Neutrophil (primary cell): ENCODE measurements around the gene HOXC10.
A peak's percentile ranks its signal among the peaks of the same experiment; 100 is the strongest.

Source experiments
- H3K27ac ChIP-seq: fragments of 200-600 bp; sonication (generic); 2 replicates; pipeline ENCODE4 v1.5.1; 2016; ENCODE audit warnings: mild to moderate bottlenecking, moderate library complexity
- H3K27me3 ChIP-seq: fragments of 200-600 bp; sonication (generic); 2 replicates; pipeline ENCODE4 v1.6.0; 2016; ENCODE audit warnings: mild to moderate bottlenecking
- H3K36me3 ChIP-seq: fragments of 200-600 bp; sonication (generic); 2 replicates; pipeline ENCODE4 v1.5.1; 2017
- H3K4me1 ChIP-seq, 2 experiments: fragments of 200-600 bp in 1 of 2; sonication (generic) in 1 of 2; 1 replicate in 1 of 2; 2 replicates in 1 of 2; pipeline versions ENCODE4 v1.5.1 to v1.6.1; 2013 to 2016; ENCODE audit warnings: low read depth in 1 of 2, low read length in 1 of 2, mild to moderate bottlenecking in 1 of 2, moderate library complexity in 1 of 2; ENCODE audit not compliant: control insufficient read depth in 1 of 2, insufficient read depth in 1 of 2
- H3K4me3 ChIP-seq, 2 experiments: fragments of 200-600 bp in 1 of 2; sonication (generic) in 1 of 2; 1 replicate in 1 of 2; 2 replicates in 1 of 2; pipeline ENCODE4 v1.5.1; 2013 to 2016; ENCODE audit warnings: low read depth in 1 of 2, low read length in 1 of 2, mild to moderate bottlenecking in 1 of 2, moderate library complexity in 1 of 2
- H3K9me3 ChIP-seq: fragments of 200-600 bp; sonication (generic); 2 replicates; pipeline ENCODE4 v1.5.1; 2016
- TF ChIP-seq, protein P1 (sequence below): fragments of 200-600 bp; sonication (generic); IDR thresholded peaks from 2 replicates; pipeline ENCODE4 v1.5.1; 2016; ENCODE audit warnings: antibody characterized with exemption

The HOXC10 gene

DNA sequence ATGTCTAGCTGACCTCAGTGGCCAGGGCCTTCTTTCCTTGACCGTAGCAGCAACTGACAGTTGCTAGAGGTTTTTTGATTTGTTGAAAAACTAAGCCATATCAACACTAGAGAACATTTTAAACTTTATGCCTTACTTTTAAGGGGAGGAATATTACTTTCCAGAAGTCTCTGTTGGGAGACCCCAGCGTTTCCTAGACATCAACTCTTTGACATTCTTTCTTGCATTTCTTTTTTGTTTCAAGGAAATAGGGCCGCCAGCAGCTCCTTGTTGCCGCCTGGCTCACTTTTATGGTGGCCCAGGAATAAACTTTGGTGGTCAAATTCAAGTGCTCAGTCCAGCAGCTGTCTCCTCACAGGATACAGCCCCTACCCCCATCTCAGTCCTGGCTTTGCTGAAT, 14.5 kb upstream of the HOXC10 start:
- Histone ChIP-seq H3K27ac (no peak overlapping the region), H3K4me1 (peaks cover 0 to 22% of the 10 kb centered on the region in 2 experiments), H3K9me3 (no peaks in the 10 kb centered on the region), H3K27me3 (peaks cover 100% of the 10 kb centered on the region), H3K36me3 (no peaks in the 10 kb centered on the region), H3K4me3 (no peak overlapping the region)
- TF ChIP-seq, protein P1, sequence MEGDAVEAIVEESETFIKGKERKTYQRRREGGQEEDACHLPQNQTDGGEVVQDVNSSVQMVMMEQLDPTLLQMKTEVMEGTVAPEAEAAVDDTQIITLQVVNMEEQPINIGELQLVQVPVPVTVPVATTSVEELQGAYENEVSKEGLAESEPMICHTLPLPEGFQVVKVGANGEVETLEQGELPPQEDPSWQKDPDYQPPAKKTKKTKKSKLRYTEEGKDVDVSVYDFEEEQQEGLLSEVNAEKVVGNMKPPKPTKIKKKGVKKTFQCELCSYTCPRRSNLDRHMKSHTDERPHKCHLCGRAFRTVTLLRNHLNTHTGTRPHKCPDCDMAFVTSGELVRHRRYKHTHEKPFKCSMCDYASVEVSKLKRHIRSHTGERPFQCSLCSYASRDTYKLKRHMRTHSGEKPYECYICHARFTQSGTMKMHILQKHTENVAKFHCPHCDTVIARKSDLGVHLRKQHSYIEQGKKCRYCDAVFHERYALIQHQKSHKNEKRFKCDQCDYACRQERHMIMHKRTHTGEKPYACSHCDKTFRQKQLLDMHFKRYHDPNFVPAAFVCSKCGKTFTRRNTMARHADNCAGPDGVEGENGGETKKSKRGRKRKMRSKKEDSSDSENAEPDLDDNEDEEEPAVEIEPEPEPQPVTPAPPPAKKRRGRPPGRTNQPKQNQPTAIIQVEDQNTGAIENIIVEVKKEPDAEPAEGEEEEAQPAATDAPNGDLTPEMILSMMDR = no peak

DNA sequence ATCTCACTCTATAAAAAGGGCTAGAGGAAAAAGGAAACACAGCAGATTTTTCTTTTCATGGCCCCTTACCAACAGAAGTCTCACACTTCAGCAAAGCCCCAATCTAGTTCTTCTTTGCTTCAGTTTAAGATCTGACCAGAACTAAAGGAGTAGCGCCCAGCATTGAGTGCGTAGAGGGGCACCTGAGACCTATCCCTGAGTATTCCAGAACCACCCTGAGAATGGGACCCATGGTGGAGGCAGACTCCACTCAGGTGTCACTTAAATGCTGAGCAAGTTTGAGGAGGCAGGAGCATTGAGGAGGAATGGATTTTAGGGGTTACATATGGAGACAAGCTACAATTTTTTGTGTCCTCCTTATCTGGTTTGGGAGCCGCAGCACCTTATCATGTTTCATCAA, 13.8 kb upstream of the HOXC10 start:
- TF ChIP-seq, protein P1 = no peak
- Histone ChIP-seq H3K36me3 (no peaks in the 10 kb centered on the region), H3K27ac (no peak overlapping the region), H3K4me3 (no peak overlapping the region), H3K27me3 (peaks cover 100% of the 10 kb centered on the region), H3K4me1 (peaks cover 0 to 23% of the 10 kb centered on the region in 2 experiments), H3K9me3 (no peaks in the 10 kb centered on the region)

DNA sequence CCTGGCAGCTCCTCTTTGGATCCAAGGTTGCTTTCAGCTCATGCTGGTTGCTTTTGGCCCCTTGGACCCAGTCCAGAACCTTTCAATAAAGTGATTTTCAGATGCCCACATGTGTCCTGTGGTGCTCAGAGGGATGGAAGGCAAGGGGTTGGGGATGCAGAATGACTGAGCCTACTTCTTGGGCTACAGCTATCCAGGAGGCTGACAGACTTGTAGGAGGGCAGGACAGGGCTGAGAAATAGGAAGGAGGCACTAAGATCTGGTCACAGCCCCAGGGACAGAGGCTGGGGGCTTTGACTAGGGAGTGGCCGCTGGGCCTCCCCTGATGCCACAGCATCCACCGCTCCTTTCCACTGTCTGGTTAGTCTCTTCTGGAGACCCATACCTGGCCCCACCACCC, 13.3 kb upstream of the HOXC10 start:
- TF ChIP-seq, protein P1 = no peak
- Histone ChIP-seq H3K4me1 (peaks cover 0 to 23% of the 10 kb centered on the region in 2 experiments), H3K4me3 (no peak overlapping the region), H3K27ac (no peak overlapping the region), H3K9me3 (no peaks in the 10 kb centered on the region), H3K36me3 (no peaks in the 10 kb centered on the region), H3K27me3 (peaks cover 100% of the 10 kb centered on the region)

DNA sequence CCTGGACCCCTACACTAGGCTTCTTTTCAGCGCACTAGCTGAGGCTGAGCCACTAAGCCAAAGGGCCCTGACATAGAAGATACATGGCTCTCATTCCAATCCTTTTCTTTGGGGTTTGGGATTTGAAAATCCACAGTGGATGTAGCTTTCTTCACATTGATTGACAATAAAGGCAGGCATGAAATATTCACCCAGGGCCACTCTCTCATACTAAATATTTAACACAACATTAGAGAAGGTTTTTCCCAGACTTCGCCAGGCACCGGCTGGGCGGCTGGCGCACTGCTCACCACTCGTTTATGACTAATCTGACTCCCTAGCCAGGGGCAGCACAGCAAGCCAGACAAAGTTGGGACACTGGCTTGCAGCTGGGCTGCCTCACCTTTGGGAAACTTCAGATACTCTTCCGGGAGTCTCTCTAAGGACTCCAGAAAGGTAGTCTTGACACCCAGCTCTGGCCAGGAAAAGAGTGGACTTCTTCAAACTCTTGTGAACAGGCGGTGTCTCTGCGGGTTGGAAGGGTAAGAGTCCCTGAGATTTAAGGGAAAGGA, 12.7 kb upstream of the HOXC10 start:
- H3K9me3 ChIP-seq = no peaks in the 10 kb centered on the region
- no peak overlapping the region for H3K27ac ChIP-seq
- no peak overlapping the region for H3K4me3 ChIP-seq
- H3K27me3 ChIP-seq = peaks cover 100% of the 10 kb centered on the region
- H3K4me1 ChIP-seq = peaks cover 0 to 23% of the 10 kb centered on the region in 2 experiments
- TF ChIP-seq, protein P1 = no peak
- no peaks in the 10 kb centered on the region for H3K36me3 ChIP-seq

DNA sequence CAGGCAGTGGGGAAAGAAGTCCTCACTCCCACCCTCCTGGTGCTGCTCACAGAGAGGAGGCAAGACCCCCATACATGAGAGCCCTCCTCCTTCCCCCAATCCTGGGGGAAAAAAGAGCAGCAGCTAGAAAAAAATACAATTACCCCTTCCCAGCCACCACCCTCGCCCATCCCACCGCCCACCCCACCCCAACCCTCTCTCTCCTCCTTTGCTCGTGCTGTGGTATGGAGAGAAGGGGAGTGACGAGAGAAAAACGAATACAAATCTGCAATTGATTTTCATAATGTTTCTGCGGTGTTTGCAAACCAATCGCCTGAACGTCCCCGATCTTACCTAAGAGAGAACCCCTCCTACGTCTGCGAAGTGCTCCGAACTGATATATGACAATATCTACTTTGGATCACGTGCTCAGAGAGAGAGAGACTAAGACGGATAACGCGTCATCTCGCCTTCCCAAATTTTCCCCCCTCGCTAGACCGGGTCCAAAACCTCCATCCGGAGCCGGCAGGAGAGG, 12.2 kb upstream of the HOXC10 start, which contains the start of gene HOXC11:
TSS of gene HOXC11 (plus strand) at position 405 of the 514 bp plus-strand sequence. CDS start 116 bp downstream, outside the sequence.
- Histone ChIP-seq H3K4me3 (peak within 1 kb of the TSS in 1 of 2 experiments; percentile 38), H3K36me3 (no peaks in the 10 kb centered on the region), H3K4me1 (peaks cover 0 to 23% of the 10 kb centered on the region in 2 experiments), H3K9me3 (no peaks in the 10 kb centered on the region), H3K27ac (no peak within 1 kb of the TSS), H3K27me3 (peaks cover 100% of the 10 kb centered on the region)
- TF ChIP-seq, protein P1 = no peak
